HG03457 (cell line): Measurements from ENCODE around the gene SH3D19.

ENCODE experiments used
- ATAC-seq: cut with Tn5 transposase; IDR thresholded peaks from one replicate; pipeline ENCODE4 v1.9.1; 2021; ENCODE audit warnings: moderate number of reproducible peaks; ENCODE audit not compliant: unreplicated experiment

SH3D19 gene

DNA sequence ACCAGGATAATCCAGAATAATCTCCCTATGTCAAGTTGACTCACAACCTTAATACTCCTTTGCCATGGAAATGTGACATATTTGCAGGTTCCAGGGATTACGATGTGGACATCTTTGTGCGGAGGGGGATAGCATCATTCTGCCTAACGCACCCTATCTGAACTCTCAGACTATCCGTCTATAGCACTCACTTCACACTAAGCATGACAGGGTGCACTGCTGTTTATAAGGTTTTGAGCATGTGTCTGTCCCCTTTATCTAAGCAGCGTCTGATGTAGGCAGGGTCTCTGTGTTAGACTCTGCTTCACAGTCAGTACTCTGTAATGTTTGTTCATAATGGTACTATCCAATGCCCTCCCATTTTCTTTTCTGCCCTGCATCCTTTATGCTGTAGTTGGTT is 91.8 kb downstream of the SH3D19 start:
- no peak for ATAC-seq

DNA sequence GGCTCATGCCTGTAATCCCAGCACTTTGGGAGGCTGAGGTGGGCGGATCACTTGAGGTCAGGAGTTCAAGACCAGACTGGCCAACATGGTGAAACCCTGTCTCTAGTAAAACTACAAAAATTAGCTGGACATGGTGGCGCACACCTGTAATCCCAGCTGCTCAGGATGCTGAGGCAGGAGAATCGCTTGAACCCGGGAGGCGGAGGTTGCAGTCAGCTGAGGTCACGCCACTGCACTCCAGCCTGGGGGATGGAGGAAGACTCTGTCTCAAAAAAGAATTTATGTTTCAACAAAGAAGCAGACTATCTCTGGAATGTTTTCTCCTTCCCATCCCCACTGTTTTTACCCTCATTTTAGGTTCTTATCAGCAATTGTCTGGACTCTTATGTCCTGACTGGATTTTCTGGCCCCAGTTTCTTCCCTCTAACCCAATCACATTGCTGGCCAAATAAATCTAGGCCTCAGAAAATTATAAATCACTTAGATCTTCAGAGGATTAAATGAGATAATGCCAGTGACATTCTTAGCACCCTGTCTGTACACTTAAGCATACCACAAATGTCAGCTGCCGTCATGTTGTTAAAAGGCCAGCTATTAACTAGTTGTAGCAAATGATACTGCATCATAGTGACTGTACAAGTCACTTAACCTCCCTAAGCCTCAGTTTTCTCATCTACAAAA is 93.3 kb downstream of the SH3D19 start:
- no peak for ATAC-seq

DNA sequence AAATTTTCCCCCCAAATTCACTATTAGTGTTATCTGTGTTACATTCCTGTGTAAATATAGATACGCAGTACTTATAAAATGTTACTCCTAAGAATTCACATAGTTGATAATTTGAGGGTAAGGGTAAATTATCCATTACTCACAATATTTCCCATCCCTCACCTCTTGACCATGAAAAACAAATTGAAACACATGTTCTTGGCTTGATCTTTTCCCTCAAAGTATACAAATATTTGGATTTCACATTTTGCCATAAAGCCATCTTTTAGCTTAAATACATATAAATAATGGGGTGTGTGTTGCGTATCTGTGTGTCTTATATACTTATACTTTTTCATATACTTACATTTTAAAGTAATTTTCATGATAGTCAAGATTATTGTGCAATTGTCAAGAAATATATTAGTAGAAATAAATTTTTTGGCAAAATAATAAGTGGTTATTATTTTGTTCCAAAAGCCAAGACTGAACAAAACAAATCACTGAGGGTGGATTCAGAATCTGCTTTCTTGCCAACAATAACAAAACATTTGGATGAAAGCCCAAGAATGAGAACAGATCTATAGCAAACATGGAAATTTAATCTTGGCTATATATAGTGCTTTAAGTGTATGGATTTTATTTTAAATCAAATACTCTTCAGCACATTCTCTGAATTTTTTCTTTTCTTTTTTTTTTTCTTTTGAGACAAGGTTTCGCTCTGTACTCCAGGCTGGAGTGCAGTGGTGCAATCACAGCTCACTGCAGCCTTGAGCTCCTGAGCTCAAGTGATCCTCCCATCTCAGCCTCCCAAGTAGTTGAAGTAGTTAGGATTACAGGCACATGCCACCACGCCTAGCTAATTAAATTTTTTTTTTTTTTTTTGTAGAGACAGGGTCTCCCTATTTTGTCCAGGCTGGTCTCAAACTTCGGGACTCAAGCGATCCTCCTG is 97.0 kb downstream of the SH3D19 start:
- ATAC-seq = no peak

DNA sequence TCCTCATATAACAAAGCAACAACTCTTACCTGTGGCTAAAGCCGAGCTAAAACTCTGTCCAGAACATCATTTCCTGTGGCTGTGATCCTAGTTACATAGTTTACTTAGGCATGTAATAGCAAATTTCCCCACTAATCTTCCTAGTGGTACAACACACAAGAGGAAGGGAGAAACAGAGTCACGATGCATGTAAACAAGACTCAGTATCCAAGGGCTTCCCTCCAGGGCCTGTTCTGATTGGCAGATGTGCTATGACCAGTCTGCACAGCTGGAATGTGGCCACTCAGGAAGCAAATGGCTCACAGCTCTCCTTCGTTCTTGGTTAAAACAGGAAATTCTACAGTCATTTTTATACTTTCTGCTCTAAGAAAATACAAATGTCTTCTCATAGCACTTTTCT is 97.7 kb downstream of the SH3D19 start:
- ATAC-seq = no peak

GRCh38 chr4:151227172-151227571 is 98.2 kb downstream of the SH3D19 start:
- ATAC-seq = no peak

- no peak for ATAC-seq
These were observed 99.1 kb downstream of the SH3D19 start for GRCh38 chr4:151226004-151226932.

DNA sequence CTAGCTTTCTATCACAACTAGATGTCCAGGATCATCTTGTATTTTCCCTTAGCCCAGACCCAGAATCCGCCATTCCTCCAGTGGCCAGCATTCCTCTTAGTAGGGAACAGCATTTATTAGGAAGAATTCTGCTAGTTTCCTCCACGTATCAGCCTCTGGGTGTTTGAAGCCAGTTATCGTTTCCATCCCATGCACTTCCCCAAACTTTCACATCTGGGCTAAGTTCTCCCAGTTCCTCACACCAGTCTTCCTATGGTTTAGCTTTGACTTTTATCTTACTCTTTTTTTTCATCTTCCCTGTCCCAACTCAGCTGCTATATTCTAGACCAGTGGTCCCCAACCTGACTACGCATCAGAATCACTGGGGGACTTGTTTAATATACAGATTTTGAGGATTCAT is 101.9 kb downstream of the SH3D19 start:
- no peak for ATAC-seq

DNA sequence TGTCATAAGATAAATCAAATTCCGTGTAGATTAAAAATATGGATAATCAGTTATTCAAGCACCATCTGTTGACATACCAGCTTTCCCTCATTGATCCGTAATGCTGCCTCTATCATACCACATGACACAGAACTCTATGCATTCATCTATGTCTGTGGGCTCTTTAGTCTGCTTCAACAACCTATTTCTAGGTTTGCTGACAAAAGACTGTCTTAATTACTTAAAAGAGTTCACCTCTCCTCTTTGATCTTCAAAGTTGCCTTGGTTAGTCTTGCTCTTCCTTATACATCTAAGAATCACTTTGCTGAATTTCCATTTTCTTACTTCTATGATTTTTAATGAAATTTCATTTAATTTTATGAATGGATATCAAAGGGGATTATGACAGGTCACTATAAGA is 105.5 kb downstream of the SH3D19 start:
- ATAC-seq = no peak

GRCh38 chr4:151219091-151219490 is 106.3 kb downstream of the SH3D19 start:
- ATAC-seq = no peak

DNA sequence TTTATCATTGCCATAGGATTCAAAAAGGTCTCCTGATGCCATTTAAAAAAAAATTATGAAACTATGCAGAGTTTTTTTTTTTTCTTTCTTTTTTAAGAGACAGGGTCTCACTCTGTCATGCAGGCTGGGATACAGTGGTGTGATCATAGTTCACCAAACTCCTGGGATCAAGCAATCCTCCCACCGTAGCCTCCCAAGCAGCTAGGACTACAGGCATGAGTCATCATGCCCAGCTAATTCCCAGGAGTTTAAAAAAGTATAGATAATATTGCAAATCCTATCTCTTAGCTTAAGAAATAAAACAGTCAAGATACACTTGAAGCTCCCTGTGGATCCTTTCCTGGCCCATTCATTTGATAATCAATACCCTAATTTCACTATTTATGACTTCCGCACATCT is 107.1 kb downstream of the SH3D19 start:
- ATAC-seq = no peak

DNA sequence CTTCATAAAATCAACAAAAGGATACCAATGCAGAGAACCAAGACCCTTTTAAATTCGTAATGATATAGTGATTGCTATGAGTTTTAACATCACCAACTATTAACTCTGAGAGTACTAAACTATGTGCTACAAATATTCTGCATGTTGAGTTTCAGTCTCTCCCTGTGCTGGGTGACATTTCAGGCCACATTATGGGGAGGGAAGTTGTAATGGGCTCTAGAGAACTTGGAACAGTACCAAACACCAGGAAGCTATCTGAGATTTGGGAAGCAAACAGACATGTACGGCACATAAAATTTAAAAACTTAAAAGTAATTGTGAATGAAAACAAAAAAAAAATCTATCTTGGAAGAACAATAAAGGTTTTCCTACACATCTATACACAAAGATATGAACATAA is 108.1 kb downstream of the SH3D19 start:
- ATAC-seq = no peak

GRCh38 chr4:151215295-151215694 is 110.1 kb downstream of the SH3D19 start:
- ATAC-seq = no peak

DNA sequence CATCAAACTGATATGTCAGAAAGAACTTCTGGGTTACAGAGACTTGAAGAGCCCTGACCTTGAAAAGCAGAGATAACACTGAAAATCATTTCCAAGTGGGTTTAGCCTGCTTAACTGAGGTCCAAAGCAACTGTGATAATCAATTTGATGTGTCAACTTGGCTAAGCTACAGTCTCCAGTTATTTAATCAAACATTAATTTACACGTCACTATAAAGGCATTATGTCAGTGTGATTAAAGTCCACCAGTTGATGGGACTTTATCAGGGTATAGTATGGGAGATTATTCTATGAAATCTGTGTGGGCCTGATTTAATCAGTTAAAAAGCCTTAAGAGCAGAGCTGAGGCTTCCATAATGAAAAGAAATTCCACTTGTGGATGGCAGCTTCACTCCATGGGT is 117.5 kb downstream of the SH3D19 start:
- ATAC-seq = no peak

DNA sequence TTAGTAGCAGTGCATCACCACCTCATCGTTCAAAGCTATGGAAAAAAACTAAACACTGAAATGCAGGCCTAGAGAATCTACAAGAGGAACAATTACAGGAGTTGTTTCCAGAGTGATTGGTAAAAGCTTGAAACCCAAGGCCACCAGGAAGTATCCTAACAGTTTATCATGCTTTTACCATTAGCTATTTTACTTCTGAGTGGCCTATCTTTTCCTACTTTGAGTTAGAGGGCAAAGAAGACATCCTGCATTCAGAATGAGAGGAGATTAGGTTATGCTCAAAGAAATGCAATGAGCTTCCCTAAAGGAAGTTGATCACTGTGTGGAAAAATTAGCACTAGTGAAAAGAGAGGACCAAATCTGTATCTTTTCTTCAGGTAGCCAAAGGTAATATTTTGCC is 118.2 kb downstream of the SH3D19 start:
- ATAC-seq = no peak

- no peak for ATAC-seq
These were observed 119.0 kb downstream of the SH3D19 start for GRCh38 chr4:151206241-151207005.

GRCh38 chr4:151205722-151206121 is 119.7 kb downstream of the SH3D19 start:
- no peak for ATAC-seq

GRCh38 chr4:151204925-151205524 is 120.4 kb downstream of the SH3D19 start:
- ATAC-seq = no peak

- ATAC-seq = no peak
These were observed 122.5 kb downstream of the SH3D19 start for GRCh38 chr4:151202851-151203455.

GRCh38 chr4:151202381-151202780 is 123.0 kb downstream of the SH3D19 start:
- no peak for ATAC-seq
